ENCODE measurements around the gene FYN. TPM values are rescaled to one million over a fixed set of nuclear protein-coding genes. Genes with fewer than 3 reads are reported as not detected.

Gene FYN
- total and polyA plus RNA-seq, 2 of the 8 experiments (the other 6 are each of a cell fraction or from before 2014, with no cell fraction given): 46.8 to 97.2 TPM

DNA sequence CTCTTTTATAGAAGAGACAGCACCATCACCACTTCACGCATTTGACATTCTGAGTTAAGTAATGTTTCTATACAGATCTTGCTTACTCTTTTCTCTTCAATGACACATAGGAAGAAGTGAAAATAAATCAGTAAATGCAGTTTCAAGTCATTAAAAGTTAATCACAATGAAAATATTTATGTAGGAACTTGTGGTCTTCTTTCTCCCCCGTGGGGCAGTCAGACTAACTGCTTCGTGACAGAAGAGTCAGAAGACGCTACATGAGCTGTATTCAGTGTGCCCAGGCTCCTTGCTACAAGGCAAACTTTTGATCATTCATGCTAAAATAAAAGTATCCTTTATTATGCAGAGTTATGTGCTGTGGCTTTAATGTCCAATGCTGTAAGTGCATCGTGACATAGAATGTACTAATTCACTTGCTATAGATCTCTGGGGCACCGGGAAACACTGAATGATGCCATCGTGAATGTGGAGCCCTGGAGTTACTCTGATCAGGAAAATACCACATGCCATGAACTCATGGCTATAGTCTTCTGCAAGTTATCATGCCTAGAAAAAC is 149.8 kb downstream of the FYN start:
- no peak overlapping the region for H2BK5ac ChIP-seq (ENCODE audit: low read depth, low read length)
- H3K27me3 ChIP-seq (replicated peaks in 1 of 4; ENCODE audit: control insufficient read depth in 3 of 4, extremely low read depth in 1 of 4, insufficient read depth in 3 of 4, low read length in 3 of 4): no peaks in the 10 kb centered on the region
- H3K4me1 ChIP-seq (replicated peaks in 1 of 4; ENCODE audit: control insufficient read depth in 3 of 4, insufficient read depth in 4 of 4, low read length in 3 of 4): no peaks in the 10 kb centered on the region; a peak in 1 of 7 replicates
- H3K4me2 ChIP-seq (ENCODE audit: insufficient read depth in 1 of 2, low read depth in 2 of 2, low read length in 2 of 2): no peak overlapping the region
- DNase-seq (ENCODE audit: low read depth in 1 of 2, low spot score in 2 of 2): no peak
- FAIRE-seq: no peak
- H4K20me1 ChIP-seq (replicated peaks in 1 of 2; ENCODE audit: control insufficient read depth in 1 of 2, insufficient read depth in 2 of 2, low read length in 2 of 2): peaks cover 0 to 5% of the 10 kb centered on the region in 2 experiments
- no peak overlapping the region for H3K4me3 ChIP-seq (ENCODE audit: extremely low read depth in 1 of 4, insufficient read depth in 2 of 4, low read depth in 3 of 4, low read length in 4 of 4)
- ChIA-PET POLR2A (ENCODE audit: partially characterized antibody) (no interaction called here), CTCF (ENCODE audit: partially characterized antibody) (interaction anchor here (0.8 to 4.5 kb wide), 22 partner anchors 10 to 319 kb away, joined by 3 to 33 read pairs (median 6); no protein-coding TSS in a partner anchor)
- H4K91ac ChIP-seq (replicated peaks; ENCODE audit: insufficient read length, low read length): no peak overlapping the region
- TF ChIP-seq CEBPB (IDR thresholded peaks at IDR 0.05; ENCODE audit: low read depth, low read length) (no peak), CREB1 (IDR thresholded peaks at IDR 0.05) (no peak), CHD1 (IDR thresholded peaks at IDR 0.05; ENCODE audit: low read depth, low read length) (no peak), ZNF274 (IDR thresholded peaks at IDR 0.05; ENCODE audit: borderline replicate concordance, extremely low read depth, low read length) (no peak), GTF2F1 (IDR thresholded peaks at IDR 0.05; ENCODE audit: borderline replicate concordance, low read depth, low read length) (no peak), BRCA1 (IDR thresholded peaks at IDR 0.05; ENCODE audit: low read depth, low read length) (no peak), SP1 (IDR thresholded peaks at IDR 0.05; ENCODE audit: low read depth, low read length) (no peak)
- TF ChIP-seq, protein P1, sequence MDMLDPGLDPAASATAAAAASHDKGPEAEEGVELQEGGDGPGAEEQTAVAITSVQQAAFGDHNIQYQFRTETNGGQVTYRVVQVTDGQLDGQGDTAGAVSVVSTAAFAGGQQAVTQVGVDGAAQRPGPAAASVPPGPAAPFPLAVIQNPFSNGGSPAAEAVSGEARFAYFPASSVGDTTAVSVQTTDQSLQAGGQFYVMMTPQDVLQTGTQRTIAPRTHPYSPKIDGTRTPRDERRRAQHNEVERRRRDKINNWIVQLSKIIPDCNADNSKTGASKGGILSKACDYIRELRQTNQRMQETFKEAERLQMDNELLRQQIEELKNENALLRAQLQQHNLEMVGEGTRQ (IDR thresholded peaks at IDR 0.05; ENCODE audit: low read length): no peak
- TF ChIP-seq, protein P2, sequence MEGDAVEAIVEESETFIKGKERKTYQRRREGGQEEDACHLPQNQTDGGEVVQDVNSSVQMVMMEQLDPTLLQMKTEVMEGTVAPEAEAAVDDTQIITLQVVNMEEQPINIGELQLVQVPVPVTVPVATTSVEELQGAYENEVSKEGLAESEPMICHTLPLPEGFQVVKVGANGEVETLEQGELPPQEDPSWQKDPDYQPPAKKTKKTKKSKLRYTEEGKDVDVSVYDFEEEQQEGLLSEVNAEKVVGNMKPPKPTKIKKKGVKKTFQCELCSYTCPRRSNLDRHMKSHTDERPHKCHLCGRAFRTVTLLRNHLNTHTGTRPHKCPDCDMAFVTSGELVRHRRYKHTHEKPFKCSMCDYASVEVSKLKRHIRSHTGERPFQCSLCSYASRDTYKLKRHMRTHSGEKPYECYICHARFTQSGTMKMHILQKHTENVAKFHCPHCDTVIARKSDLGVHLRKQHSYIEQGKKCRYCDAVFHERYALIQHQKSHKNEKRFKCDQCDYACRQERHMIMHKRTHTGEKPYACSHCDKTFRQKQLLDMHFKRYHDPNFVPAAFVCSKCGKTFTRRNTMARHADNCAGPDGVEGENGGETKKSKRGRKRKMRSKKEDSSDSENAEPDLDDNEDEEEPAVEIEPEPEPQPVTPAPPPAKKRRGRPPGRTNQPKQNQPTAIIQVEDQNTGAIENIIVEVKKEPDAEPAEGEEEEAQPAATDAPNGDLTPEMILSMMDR (IDR thresholded peaks at IDR 0.05; ENCODE audit: control extremely low read depth in 1 of 3, insufficient read depth in 1 of 3, low read depth in 1 of 3, low read length in 3 of 3): no peak
- peaks cover 0 to 10% of the 10 kb centered on the region in 2 experiments; a peak in 2 of 4 replicates for H3K79me2 ChIP-seq (ENCODE audit: control insufficient read depth in 1 of 2, insufficient read depth in 2 of 2, low read length in 2 of 2)
- no peak overlapping the region for H4K8ac ChIP-seq (ENCODE audit: extremely low read depth, insufficient read depth, low read length)
- H2BK15ac ChIP-seq (ENCODE audit: low read length): no peak overlapping the region
- no peaks in the 10 kb centered on the region; a peak in 1 of 8 replicates for H3K36me3 ChIP-seq (ENCODE audit: control insufficient read depth in 2 of 4, insufficient read depth in 4 of 4, low read length in 3 of 4)
- H3K4ac ChIP-seq (replicated peaks; ENCODE audit: insufficient read length, low read depth, low read length): no peak overlapping the region
- no peak overlapping the region for H2BK20ac ChIP-seq (ENCODE audit: low read length)
- no peak overlapping the region for H2AFZ ChIP-seq (ENCODE audit: low read length)
- no peak overlapping the region for H3K56ac ChIP-seq (replicated peaks; ENCODE audit: insufficient read length, low read depth, low read length)
- H3K14ac ChIP-seq (ENCODE audit: insufficient read length): no peak overlapping the region
- 89% methylated on average over 7 of the region's 7 CpGs; no CpG with 5 or more reads in 1 of the 2 experiments for WGBS, 2 experiments (ENCODE audit: extremely low coverage in 1 of 2, insufficient coverage in 1 of 2, insufficient read length in 1 of 2, insufficient replicate concordance in 2 of 2, low coverage in 1 of 2, low lambda C conversion rate in 2 of 2, missing lambda C conversion rate in 1 of 2)
- no peak overlapping the region for H3K23ac ChIP-seq (ENCODE audit: insufficient read length)
- H2BK120ac ChIP-seq (replicated peaks; ENCODE audit: low read depth, low read length): no peak overlapping the region
- no peak overlapping the region for H2AK5ac ChIP-seq (ENCODE audit: low read depth, low read length)
- H3K27ac ChIP-seq (ENCODE audit: low read depth, low read length): no peak overlapping the region
- peaks cover 2% of the 10 kb centered on the region; the same call in 1 of the 2 replicates for H3K79me1 ChIP-seq (ENCODE audit: low read depth, low read length)
- H4K5ac ChIP-seq (ENCODE audit: insufficient read length, low read depth, low read length): no peak overlapping the region
- H3K23me2 ChIP-seq (ENCODE audit: low read depth, low read length): no peaks in the 10 kb centered on the region
- H3K9me3 ChIP-seq (ENCODE audit: insufficient read depth in 2 of 2, low read depth in 1 of 2, low read length in 1 of 2): no peaks in the 10 kb centered on the region
- no peak overlapping the region for H3K9ac ChIP-seq (replicated peaks in 1 of 4; ENCODE audit: extremely low read depth in 1 of 4, low read depth in 3 of 4, low read length in 3 of 4)
- H2BK12ac ChIP-seq (ENCODE audit: low read depth, low read length): no peak overlapping the region
- H3K18ac ChIP-seq (ENCODE audit: extremely low read depth, low read length): no peak overlapping the region
